ENCODE results near the gene RANBP17.

DNA sequence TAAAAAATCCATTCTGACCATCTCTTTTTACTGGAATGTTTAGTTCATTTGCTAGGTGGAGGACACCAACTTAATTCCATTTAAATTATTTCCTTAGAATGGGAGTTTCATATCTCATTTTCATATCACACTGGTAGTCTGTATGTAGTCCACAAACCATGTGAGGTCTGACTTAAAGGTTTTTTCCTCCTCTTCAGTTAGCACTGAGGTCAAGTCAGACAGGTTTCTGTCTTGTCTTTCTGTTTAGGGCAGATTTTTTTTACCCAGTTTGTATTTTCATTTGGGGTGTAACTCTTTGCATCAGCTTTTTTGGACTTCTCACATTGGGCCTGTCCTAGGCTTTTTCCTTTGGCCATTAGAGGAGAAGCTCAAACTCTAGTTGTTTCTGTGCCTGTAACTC is 75.3 kb downstream of the RANBP17 start:
- TF ChIP-seq, protein P1, sequence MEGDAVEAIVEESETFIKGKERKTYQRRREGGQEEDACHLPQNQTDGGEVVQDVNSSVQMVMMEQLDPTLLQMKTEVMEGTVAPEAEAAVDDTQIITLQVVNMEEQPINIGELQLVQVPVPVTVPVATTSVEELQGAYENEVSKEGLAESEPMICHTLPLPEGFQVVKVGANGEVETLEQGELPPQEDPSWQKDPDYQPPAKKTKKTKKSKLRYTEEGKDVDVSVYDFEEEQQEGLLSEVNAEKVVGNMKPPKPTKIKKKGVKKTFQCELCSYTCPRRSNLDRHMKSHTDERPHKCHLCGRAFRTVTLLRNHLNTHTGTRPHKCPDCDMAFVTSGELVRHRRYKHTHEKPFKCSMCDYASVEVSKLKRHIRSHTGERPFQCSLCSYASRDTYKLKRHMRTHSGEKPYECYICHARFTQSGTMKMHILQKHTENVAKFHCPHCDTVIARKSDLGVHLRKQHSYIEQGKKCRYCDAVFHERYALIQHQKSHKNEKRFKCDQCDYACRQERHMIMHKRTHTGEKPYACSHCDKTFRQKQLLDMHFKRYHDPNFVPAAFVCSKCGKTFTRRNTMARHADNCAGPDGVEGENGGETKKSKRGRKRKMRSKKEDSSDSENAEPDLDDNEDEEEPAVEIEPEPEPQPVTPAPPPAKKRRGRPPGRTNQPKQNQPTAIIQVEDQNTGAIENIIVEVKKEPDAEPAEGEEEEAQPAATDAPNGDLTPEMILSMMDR (IDR thresholded peaks at IDR 0.05; ENCODE audit: low read depth, low read length), result no peak
- TF ChIP-seq EZH2phosphoT487 (IDR thresholded peaks at IDR 0.05; ENCODE audit: low read depth), result no peak

Measured in OCI-LY3 (cell line).